LNCAP (cell line): ENCODE data around the gene SLC38A10.

Experiments used
- TF ChIP-seq, protein P1 (sequence below): fragments of 450-650 bp; IDR thresholded peaks from 2 replicates; pipeline ENCODE4 v1.5.1; 2017; ENCODE audit warnings: mild to moderate bottlenecking

SLC38A10 gene

DNA sequence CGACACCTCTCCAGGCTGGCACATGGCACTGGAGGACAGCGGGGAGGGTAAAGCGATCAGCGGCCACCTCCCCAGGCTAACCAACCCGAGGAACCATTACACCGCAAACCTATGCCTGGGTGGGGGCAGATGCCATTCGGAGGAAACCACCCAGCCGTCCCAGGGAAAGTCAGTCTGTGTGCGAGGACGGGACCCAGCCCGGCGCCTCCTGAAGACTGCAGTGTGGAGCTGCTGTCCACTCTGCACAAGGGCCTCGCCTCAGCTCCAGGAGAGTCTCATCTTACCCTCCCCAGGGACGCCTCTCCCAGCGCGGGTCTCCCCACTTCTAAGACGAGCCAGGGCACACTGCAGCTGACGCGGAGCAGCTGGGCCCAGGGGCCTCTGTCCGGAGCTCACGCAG lies 8.0 kb downstream of the SLC38A10 start:
- TF ChIP-seq, protein P1, sequence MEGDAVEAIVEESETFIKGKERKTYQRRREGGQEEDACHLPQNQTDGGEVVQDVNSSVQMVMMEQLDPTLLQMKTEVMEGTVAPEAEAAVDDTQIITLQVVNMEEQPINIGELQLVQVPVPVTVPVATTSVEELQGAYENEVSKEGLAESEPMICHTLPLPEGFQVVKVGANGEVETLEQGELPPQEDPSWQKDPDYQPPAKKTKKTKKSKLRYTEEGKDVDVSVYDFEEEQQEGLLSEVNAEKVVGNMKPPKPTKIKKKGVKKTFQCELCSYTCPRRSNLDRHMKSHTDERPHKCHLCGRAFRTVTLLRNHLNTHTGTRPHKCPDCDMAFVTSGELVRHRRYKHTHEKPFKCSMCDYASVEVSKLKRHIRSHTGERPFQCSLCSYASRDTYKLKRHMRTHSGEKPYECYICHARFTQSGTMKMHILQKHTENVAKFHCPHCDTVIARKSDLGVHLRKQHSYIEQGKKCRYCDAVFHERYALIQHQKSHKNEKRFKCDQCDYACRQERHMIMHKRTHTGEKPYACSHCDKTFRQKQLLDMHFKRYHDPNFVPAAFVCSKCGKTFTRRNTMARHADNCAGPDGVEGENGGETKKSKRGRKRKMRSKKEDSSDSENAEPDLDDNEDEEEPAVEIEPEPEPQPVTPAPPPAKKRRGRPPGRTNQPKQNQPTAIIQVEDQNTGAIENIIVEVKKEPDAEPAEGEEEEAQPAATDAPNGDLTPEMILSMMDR: no peak

DNA sequence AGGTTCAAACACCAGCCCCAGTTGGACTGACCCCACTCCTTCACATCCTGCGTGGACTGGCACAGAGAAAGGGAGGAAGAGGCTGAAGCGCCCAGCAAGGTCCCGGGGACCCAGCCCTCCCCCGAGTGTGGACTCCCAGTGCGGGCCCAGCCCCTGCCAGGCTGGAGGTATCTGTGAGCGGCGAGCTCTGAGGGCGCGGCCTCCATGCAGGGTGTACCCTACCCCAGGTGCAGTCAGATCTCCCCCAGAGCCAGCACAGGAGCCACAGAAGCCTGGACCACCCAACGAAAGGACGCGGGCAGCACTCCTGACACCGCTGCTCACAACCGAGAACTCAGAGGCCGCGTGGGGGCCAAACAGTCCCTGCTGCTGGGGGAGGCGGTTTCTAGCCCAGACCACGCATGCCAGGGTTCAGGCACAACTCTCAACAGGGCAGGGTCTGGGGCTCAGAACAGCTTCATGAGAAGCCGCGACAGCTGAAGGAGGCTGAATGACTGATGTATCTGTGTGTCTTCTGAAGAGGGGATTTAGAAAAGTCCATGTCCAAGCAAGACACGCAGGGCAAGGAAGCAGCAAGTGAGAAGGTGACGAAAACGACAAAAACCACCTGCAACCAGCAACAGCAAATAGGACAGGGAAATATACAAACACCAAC lies 8.5 kb downstream of the SLC38A10 start:
- TF ChIP-seq, protein P1: no peak

DNA sequence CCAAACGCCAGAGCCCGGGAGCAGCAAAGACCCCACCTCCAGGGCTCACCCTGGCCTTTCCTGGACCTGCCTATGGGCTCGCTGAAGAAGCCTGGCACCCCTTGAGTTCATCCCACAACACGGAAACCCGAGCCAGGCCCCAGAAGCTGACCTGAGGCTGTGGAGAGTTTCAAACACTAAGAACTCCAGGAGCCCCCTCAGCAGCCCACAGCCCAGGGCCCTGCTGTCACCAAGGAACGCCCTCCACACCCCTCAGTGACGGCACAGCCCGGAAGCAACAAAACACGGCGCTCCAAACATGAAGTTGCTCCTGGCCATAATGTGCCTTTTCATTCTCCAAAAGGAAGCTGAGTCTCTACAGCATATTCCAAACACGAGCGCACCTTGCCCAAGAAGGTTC lies 9.2 kb downstream of the SLC38A10 start:
- TF ChIP-seq, protein P1: no peak

DNA sequence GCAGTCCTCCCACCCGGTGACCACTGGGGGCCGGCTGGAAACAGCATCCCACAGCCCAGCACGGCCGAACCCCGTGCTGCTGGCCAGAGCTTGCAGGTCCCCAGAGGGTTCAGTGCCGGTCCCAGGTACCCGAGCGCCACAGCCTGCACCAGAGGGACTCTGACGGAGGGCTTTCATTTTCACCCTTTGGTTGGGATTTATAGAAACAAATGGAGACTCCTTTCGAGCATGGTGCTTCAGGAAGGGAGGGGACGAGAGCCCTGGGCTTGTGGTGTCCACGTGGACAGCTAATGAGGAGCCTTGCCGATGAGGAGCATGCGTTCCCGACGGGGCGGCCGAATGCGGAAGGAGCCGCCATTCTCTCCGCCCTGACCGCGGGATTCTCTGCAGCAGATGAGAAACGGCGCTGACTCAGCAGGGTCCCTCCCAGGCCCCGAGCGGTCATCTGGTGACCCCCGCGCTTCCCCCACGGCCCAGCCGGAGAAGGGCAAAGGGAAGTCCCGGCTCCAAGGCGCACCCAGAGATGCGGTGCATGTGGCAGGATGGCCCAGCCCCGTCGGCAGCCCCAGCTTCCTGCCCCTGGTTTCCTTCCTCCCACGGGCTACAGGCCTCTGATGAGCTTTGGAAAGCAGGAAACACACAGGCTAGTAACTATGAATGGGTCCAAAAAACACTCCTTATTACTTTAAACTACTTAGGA lies 9.8 kb downstream of the SLC38A10 start:
- TF ChIP-seq, protein P1: no peak

DNA sequence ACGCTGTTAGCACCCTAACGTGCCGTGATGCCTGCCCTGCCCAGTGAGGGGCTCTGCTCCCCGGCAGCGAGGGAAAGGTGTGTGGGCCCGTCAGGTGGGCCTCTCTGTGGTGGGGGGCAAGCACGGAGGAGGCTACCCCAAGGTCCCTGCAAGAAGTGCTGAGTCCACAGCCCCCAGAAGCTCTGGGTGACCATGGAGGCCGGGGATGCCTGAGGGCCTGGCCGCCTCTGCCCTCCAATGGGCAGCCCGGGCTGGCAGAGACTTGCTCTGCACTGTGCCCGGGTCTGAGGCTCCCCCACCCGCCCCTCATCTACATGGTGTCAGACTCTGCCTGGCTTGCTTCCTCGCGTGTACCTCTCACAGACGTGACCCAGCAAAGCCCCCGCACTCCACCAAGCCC lies 12.2 kb downstream of the SLC38A10 start:
- TF ChIP-seq, protein P1: no peak

DNA sequence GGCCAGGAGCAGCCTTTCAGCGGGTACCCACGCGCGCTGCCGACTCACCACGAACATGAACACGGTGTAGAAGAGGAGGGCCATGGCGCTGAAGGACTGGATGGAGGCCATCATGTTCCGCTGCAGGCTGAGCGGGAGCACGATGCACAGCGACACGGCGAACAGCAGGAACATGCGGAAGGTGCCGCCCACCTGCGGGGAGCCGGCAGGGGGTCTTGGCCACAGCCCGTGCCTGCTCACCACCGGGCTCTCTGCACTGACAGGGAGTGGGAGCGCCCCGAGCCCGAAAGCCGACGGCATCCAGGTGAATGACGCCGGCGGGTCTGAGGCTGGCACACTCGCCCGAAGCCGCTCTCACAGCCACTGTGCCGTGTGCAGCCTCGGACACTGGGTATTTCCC lies 13.0 kb downstream of the SLC38A10 start:
- TF ChIP-seq, protein P1: no peak

DNA sequence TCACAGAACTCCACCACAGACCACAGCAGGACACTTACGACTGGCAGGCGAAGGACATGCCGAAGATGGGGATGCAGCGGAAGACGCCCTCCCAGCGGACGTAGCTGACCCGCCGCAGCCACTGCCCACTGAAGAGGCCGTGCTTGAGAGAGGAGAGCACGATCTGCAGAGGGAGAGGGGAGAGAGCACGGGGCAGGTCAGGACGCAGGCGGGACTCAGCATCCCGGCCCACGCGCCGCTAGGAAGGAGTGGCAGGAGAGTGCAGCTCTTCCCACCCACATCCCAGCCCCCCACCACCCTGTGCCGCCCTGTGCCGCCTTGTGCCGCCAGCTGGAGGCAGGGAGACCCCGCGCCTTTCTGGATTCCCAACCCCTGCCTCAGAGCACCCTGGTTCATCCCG lies 14.5 kb downstream of the SLC38A10 start:
- TF ChIP-seq, protein P1: no peak
